ENCODE results near the gene PLXDC2.

GRCh38 chr10:19832699-19833098 is 16.5 kb downstream of the PLXDC2 start:
- TF ChIP-seq CTCF (IDR thresholded peaks at IDR 0.05) (no peak), POLR2AphosphoS5 (IDR thresholded peaks at IDR 0.05) (no peak), POLR2A (IDR thresholded peaks at IDR 0.05) (no peak), EP300 (IDR thresholded peaks at IDR 0.05) (no peak)
